NB4 (cell line): ENCODE results near the gene PLEK.

Source experiments
- CTCF ChIP-seq: IDR thresholded peaks from one replicate; pipeline ENCODE4 v1.5.1; 2012; ENCODE audit warnings: low read depth, low read length
- MAX ChIP-seq: IDR thresholded peaks from 2 replicates; pipeline ENCODE4 v1.6.1; 2011; ENCODE audit warnings: low read depth, low read length
- MYC ChIP-seq: IDR thresholded peaks from 2 replicates; pipeline ENCODE4 v1.6.1; 2011; ENCODE audit warnings: low read depth, low read length
- POLR2A ChIP-seq: IDR thresholded peaks from 2 replicates; pipeline ENCODE4 v1.6.1; 2011; ENCODE audit warnings: mild to moderate bottlenecking; ENCODE audit not compliant: insufficient read length; ENCODE audit errors: extremely low read depth

GRCh38 chr2:68320118-68320641 lies 44.9 kb upstream of the PLEK start:
- no peak for TF ChIP-seq CTCF
- TF ChIP-seq POLR2A: no peak
- TF ChIP-seq MAX: no peak
- no peak for TF ChIP-seq MYC
